ENCODE results near the gene BCAS3.

DNA sequence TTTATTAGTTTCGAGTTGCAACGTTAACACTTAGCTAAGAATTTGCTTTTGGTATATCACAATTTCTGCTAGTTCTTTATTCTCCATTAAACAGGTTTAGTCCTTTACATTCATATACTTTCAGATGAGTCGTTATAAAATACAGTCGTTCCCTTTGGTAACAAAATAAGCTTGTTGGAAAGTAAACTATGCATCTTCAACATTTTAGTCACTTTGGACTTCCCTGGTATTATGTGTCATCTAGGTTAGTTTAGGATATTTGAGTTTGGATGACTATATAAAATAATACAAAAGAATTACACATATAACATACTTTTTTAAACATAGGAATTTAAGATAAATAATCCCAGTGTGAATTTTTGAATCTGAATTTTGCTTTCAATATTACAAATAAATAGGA lies 351.5 kb downstream of the BCAS3 start:
- TF ChIP-seq, protein P1, sequence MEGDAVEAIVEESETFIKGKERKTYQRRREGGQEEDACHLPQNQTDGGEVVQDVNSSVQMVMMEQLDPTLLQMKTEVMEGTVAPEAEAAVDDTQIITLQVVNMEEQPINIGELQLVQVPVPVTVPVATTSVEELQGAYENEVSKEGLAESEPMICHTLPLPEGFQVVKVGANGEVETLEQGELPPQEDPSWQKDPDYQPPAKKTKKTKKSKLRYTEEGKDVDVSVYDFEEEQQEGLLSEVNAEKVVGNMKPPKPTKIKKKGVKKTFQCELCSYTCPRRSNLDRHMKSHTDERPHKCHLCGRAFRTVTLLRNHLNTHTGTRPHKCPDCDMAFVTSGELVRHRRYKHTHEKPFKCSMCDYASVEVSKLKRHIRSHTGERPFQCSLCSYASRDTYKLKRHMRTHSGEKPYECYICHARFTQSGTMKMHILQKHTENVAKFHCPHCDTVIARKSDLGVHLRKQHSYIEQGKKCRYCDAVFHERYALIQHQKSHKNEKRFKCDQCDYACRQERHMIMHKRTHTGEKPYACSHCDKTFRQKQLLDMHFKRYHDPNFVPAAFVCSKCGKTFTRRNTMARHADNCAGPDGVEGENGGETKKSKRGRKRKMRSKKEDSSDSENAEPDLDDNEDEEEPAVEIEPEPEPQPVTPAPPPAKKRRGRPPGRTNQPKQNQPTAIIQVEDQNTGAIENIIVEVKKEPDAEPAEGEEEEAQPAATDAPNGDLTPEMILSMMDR (IDR thresholded peaks at IDR 0.05; ENCODE audit: poor library complexity, severe bottlenecking), result no peak
- no peak for TF ChIP-seq POLR2AphosphoS5 (IDR thresholded peaks at IDR 0.05)
- TF ChIP-seq TAF1 (IDR thresholded peaks at IDR 0.05; ENCODE audit: low read depth), result no peak
